Ishikawa (cell line): ENCODE results near the gene IFNL1.

Source experiments
- CEBPB ChIP-seq: IDR thresholded peaks from 2 replicates; pipeline ENCODE4 v1.6.1; 2012
- CREB1 ChIP-seq: IDR thresholded peaks from 2 replicates; pipeline ENCODE4 v1.6.1; 2012; ENCODE audit warnings: low read depth
- EGR1 ChIP-seq: IDR thresholded peaks from 2 replicates; pipeline ENCODE4 v1.6.1; 2012
- EP300 ChIP-seq: IDR thresholded peaks from 2 replicates; pipeline ENCODE4 v1.6.1; 2012; ENCODE audit warnings: borderline replicate concordance
- FOXM1 ChIP-seq: IDR thresholded peaks from 2 replicates; pipeline ENCODE4 v1.6.1; 2012; ENCODE audit warnings: low read depth, borderline replicate concordance
- NFIC ChIP-seq: IDR thresholded peaks from 2 replicates; pipeline ENCODE4 v1.6.1; 2012
- RAD21 ChIP-seq: IDR thresholded peaks from 2 replicates; pipeline ENCODE4 v1.6.1; 2012; ENCODE audit warnings: low read depth
- REST ChIP-seq: IDR thresholded peaks from 2 replicates; pipeline ENCODE4 v1.6.1; 2012; ENCODE audit warnings: low read depth, mild to moderate bottlenecking
- TAF1 ChIP-seq: IDR thresholded peaks from 2 replicates; pipeline ENCODE4 v1.6.1; 2012; ENCODE audit warnings: low read depth, mild to moderate bottlenecking
- TCF12 ChIP-seq: IDR thresholded peaks from 2 replicates; pipeline ENCODE4 v1.6.1; 2012; ENCODE audit warnings: low read depth
- TEAD4 ChIP-seq: IDR thresholded peaks from 2 replicates; pipeline ENCODE4 v1.6.1; 2012
- YY1 ChIP-seq: IDR thresholded peaks from 2 replicates; pipeline ENCODE4 v1.6.1; 2012; ENCODE audit warnings: low read depth
- ZBTB7A ChIP-seq: IDR thresholded peaks from 2 replicates; pipeline ENCODE4 v1.6.1; 2012; ENCODE audit warnings: low read depth
- TF ChIP-seq, protein P1 (sequence below): IDR thresholded peaks from 2 replicates; pipeline ENCODE4 v1.6.1; 2012
- TF ChIP-seq, protein P2 (sequence below): IDR thresholded peaks from 2 replicates; pipeline ENCODE4 v1.6.1; 2012

IFNL1 gene

DNA sequence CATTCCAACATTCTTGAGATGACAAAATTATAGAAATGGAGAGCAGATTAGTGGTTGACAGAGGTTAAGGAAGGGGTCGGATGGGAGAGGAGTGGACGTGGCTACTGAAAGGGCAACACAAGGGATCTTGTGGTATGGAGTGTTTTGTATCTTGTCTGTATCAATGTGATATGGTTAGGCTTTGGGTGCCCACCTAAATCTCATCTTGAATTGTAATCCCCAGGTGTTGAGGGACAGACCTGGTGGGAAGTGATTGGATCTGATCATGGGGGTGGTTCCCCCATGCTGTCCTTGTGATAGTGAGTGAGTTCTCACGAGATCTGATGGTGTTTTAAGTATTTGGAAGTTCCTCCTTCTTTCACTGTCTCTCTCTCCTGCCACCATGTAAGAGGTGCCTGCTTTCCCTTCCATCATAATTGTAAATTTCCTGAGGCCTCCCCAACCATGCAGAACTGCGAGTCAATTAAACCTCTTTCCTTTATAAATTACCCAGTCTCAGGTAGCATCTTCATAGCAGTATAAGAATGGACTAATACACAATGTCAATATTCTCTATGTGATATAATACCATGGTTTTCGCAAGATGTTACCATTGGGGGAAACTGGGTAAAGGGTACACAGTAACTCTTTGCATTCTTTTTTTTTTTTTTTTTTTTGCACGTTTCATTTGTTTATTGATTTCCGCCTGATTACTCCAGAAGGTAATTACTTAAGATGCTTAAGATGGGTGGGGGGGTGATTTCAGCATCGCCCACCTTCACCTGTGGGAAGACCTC lies 42.6 kb upstream of the IFNL1 start:
- no peak for TF ChIP-seq CREB1
- no peak for TF ChIP-seq TCF12
- no peak for TF ChIP-seq CEBPB
- no peak for TF ChIP-seq RAD21
- TF ChIP-seq, protein P1, sequence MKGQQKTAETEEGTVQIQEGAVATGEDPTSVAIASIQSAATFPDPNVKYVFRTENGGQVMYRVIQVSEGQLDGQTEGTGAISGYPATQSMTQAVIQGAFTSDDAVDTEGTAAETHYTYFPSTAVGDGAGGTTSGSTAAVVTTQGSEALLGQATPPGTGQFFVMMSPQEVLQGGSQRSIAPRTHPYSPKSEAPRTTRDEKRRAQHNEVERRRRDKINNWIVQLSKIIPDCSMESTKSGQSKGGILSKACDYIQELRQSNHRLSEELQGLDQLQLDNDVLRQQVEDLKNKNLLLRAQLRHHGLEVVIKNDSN: no peak
- TF ChIP-seq, protein P2, sequence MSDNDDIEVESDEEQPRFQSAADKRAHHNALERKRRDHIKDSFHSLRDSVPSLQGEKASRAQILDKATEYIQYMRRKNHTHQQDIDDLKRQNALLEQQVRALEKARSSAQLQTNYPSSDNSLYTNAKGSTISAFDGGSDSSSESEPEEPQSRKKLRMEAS: no peak
- TF ChIP-seq TEAD4: no peak
- no peak for TF ChIP-seq REST
- no peak for TF ChIP-seq YY1
- no peak for TF ChIP-seq TAF1
- TF ChIP-seq FOXM1: no peak

GRCh38 chr19:39254531-39255345 lies 41.5 kb upstream of the IFNL1 start:
- no peak for TF ChIP-seq CREB1
- TF ChIP-seq ZBTB7A: no peak

GRCh38 chr19:39257227-39257626 lies 39.0 kb upstream of the IFNL1 start:
- TF ChIP-seq RAD21: no peak
- TF ChIP-seq CREB1: no peak
- no peak for TF ChIP-seq EP300
- no peak for TF ChIP-seq NFIC
- no peak for TF ChIP-seq TEAD4
- no peak for TF ChIP-seq FOXM1
- TF ChIP-seq EGR1: no peak
- TF ChIP-seq ZBTB7A: no peak
- no peak for TF ChIP-seq YY1
- no peak for TF ChIP-seq TCF12
- TF ChIP-seq, protein P2: no peak
- no peak for TF ChIP-seq CEBPB
- no peak for TF ChIP-seq REST

- TF ChIP-seq TAF1 (no peak), CEBPB (no peak), ZBTB7A (no peak), YY1 (no peak), EP300 (no peak), RAD21 (no peak), NFIC (no peak)
- TF ChIP-seq, protein P1: no peak
- TF ChIP-seq, protein P2: no peak
Measured at GRCh38 chr19:39261704-39262103, 34.5 kb upstream of the IFNL1 start.

- no peak for TF ChIP-seq REST
Measured at GRCh38 chr19:39262496-39262895, 33.7 kb upstream of the IFNL1 start.
